HG02981 (cell line): Measurements from ENCODE around the gene ACSM2B.
"Not testable (repeated sequence)": the region's sequence is repeated elsewhere in the genome, so short reads cannot be mapped to it uniquely, and the experiment has no call there.

ENCODE experiments used
- ATAC-seq: cut with Tn5 transposase; IDR thresholded peaks from one replicate; pipeline ENCODE4 v1.9.1; 2021; ENCODE audit warnings: mild to moderate bottlenecking, moderate library complexity; ENCODE audit not compliant: unreplicated experiment

Gene ACSM2B

GRCh38 chr16:20536669-20537068 is 39.5 kb downstream of the ACSM2B start:
- ATAC-seq = not testable (repeated sequence)

DNA sequence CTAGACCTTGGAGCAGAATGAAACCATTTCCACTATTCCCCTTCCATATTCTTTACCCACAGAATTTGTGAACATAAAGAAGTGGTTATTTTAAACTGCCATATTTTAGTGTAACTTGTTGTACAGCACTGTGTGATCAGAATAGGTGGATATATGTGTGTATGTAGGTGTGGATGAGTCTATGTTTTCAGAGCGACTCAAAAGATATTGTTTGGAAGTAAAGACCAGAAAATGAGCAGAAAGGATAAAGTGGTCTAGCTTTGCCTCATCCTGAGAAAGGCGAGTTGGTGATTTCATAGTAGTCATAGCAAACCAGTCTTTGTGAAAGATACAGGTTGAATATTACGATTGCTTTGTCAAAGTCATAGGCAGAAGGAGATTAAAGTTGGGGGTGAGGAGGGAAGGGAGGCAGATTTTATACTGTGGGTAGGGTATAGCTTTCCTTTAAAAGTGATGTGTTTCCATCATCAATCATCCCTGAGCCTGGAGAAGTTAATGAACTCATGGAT is 43.8 kb downstream of the ACSM2B start:
- ATAC-seq = not testable (repeated sequence)

- not testable (repeated sequence) for ATAC-seq
Observed at GRCh38 chr16:20531795-20532194, 44.4 kb downstream of the ACSM2B start.

- ATAC-seq = no peak
Observed at GRCh38 chr16:20520103-20520502, 56.1 kb downstream of the ACSM2B start.

DNA sequence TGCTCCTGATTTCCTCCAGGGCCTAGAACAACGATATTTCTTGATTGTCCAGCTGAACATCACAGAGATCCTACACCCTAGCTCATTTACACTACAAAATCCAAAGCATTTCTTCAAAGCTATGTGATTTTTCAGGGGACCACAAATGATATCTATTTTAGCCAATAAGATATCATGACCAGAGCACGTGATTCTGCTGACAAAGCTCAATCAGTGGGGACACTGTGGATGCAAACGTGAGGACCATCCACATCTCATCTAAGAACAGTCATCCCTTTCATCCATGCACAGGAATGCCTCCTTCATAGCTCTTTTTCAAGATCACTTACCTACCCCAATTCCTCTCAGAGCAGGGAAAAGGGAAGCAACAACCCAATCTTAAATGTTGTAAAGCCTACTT is 56.9 kb downstream of the ACSM2B start:
- no peak for ATAC-seq

- ATAC-seq = no peak
Observed at GRCh38 chr16:20517149-20517548, 59.0 kb downstream of the ACSM2B start.

DNA sequence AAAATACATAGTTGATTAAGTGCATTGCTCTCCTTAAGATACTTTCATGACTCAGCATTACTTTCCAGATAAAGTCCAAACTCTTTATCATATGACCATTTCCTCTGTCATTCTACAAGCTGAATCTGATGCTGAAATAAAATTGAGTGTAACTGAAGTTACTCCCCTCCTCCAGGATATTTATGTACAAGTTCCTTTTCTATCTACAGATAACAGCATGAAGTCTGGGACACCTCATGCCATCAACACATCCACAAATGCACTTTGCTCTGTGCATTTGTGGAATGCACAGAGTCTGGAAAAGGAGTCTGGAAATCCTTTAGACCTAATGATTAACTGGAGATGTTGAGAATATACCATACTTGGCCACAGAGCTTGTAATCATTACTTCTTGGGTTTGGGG is 60.5 kb downstream of the ACSM2B start:
- ATAC-seq = no peak

DNA sequence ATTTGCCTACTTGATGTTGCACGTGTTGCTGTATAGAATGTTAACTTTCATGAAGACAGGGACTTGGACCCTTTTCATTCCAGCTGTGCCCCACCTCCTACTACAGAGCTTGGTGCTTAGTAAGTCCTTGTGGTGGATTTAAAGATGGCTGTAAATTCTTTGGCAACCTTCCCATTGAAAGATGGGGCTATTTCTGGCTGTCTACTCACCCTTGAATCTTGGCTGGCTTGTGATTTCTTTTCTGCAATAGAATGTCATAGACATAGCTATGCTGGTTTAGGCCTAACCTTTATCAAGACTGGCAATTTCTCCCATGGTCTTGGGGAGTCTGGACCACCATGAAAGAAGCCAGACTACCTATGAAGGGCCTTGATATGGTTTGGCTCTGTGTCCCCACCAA is 65.8 kb downstream of the ACSM2B start:
- ATAC-seq = no peak

GRCh38 chr16:20507280-20507679 is 68.9 kb downstream of the ACSM2B start:
- ATAC-seq = no peak

DNA sequence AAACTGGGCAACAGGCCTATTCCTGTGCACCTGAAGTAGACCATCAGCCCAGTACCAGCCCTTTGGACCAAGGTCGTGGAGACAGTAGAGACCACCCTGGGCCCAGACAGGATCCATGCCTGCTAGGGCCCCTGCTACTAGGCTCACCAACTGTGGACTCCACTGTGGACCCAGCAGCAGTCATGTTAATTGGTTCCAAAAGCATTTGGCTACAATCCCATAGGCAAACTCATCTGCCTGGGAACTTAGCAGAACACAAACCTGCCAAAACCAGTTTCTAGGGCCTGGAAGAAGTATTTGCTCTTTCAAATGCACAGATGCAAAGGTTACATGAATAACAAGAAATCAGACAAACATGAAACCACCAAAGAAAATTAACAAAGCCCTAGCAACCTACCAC is 71.7 kb downstream of the ACSM2B start:
- ATAC-seq = no peak

DNA sequence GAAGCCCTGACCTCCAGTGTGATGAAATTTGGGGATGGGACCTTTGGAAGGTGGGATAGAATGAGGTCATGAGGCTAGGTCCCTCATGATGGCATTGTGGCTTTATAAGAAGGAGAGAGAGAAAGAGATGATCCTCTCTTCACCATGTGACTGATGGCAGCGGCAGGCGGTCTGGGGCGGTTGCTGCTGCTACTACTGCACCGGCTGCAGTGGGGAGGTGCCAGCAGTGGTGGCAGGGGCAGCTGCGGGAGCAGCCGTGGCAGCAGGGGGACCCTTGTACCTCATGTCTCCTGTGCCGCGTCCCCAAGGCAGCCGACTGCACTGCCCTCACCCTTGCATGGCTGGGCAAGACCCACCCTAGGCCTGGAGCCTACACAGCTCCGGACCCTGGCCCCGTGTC is 84.7 kb downstream of the ACSM2B start:
- ATAC-seq = not testable (repeated sequence)

DNA sequence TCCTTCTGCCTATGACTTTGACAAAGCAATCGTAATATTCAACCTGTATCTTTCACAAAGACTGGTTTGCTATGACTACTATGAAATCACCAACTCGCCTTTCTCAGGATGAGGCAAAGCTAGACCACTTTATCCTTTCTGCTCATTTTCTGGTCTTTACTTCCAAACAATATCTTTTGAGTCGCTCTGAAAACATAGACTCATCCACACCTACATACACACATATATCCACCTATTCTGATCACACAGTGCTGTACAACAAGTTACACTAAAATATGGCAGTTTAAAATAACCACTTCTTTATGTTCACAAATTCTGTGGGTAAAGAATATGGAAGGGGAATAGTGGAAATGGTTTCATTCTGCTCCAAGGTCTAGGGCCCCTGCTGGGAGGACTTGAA is 85.2 kb downstream of the ACSM2B start:
- ATAC-seq = not testable (repeated sequence)
